Chondrocyte (in vitro differentiated cells): ENCODE measurements around the gene NHERF2. TPM values are rescaled to one million over a fixed set of nuclear protein-coding genes. Genes with fewer than 3 reads are reported as not detected.

Source experiments
- DNase-seq: peaks from one replicate; pipeline ENCODE4 v3.0.0; 2021; ENCODE audit warnings: mixed read lengths, low spot score
- H3K27ac Mint-ChIP-seq: one replicate; pipeline ENCODE4 v1.8.0; 2021; ENCODE audit warnings: mild to moderate bottlenecking, moderate library complexity, mixed read lengths; ENCODE audit not compliant: unreplicated experiment
- H3K27me3 Mint-ChIP-seq: 2 replicates; pipeline ENCODE4 v1.8.0; 2021; ENCODE audit warnings: low read depth, mixed read lengths
- H3K36me3 Mint-ChIP-seq: 2 replicates; pipeline ENCODE4 v1.8.0; 2021; ENCODE audit warnings: low read depth, mixed read lengths
- H3K4me1 Mint-ChIP-seq: 2 replicates; pipeline ENCODE4 v1.8.0; 2021; ENCODE audit warnings: low read depth, mild to moderate bottlenecking, mixed read lengths
- H3K4me3 Mint-ChIP-seq: one replicate; pipeline ENCODE4 v1.8.0; 2021; ENCODE audit warnings: mild to moderate bottlenecking, moderate library complexity, mixed read lengths; ENCODE audit not compliant: unreplicated experiment
- H3K9me3 Mint-ChIP-seq: 2 replicates; pipeline ENCODE4 v1.8.0; 2021; ENCODE audit warnings: low read depth, mixed read lengths
- total RNA-seq: library from RNA; stranded (reverse); gene quantifications from 3 replicates; pipeline ENCODE4 v1.2.1, GENCODE V29; 2021
- TF ChIP-seq, protein P1 (sequence below): fragments of 200-600 bp; sonication (generic); IDR thresholded peaks from 2 replicates; pipeline ENCODE4 v1.5.0; 2021; ENCODE audit warnings: antibody characterized with exemption, mild to moderate bottlenecking, moderate library complexity

NHERF2 gene
- total RNA-seq, 1 donor from 2014 or later: 87.0 TPM

GRCh38 chr16:2015117-2015946, 11.4 kb upstream of the NHERF2 start:
- TF ChIP-seq, protein P1, sequence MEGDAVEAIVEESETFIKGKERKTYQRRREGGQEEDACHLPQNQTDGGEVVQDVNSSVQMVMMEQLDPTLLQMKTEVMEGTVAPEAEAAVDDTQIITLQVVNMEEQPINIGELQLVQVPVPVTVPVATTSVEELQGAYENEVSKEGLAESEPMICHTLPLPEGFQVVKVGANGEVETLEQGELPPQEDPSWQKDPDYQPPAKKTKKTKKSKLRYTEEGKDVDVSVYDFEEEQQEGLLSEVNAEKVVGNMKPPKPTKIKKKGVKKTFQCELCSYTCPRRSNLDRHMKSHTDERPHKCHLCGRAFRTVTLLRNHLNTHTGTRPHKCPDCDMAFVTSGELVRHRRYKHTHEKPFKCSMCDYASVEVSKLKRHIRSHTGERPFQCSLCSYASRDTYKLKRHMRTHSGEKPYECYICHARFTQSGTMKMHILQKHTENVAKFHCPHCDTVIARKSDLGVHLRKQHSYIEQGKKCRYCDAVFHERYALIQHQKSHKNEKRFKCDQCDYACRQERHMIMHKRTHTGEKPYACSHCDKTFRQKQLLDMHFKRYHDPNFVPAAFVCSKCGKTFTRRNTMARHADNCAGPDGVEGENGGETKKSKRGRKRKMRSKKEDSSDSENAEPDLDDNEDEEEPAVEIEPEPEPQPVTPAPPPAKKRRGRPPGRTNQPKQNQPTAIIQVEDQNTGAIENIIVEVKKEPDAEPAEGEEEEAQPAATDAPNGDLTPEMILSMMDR: no peak
- Mint-ChIP-seq H3K4me3 (no peak overlapping the region), H3K4me1 (peaks cover 2% of the 10 kb centered on the region), H3K27ac (no peak overlapping the region), H3K27me3 (peaks cover 5% of the 10 kb centered on the region), H3K36me3 (no peaks in the 10 kb centered on the region), H3K9me3 (no peaks in the 10 kb centered on the region)
- DNase-seq: no peak

GRCh38 chr16:2015947-2016208, 10.8 kb upstream of the NHERF2 start:
- no peaks in the 10 kb centered on the region for H3K9me3 Mint-ChIP-seq
- TF ChIP-seq, protein P1: no peak
- H3K27me3 Mint-ChIP-seq: peaks cover 8% of the 10 kb centered on the region

DNA sequence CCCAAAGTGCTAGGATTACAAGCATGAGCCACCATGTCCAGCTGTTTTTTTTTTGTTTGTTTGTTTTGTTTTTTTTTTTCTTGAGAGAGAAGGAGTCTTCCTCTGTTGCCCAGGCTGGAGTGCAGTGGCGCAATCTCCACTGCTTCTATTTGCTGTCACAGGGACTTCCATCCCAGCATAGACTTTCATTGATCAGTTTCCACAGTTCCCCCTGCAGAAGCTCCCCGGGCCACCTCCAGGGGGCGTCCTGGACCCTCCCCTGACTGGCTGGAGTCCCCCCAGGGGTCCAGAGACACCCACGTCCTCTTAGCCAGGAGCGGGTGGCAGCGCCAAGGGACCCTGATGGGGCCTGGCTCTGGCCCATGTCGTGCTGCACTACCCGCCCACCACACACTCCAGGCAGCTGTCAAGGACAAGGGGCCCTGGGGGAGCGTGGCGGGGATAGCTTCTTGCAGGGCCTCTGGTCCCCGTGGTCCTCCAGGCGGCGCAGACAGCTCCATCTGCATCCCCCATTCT, 10.2 kb upstream of the NHERF2 start:
- DNase-seq: no peak
- peaks cover 11% of the 10 kb centered on the region for H3K27me3 Mint-ChIP-seq
- H3K4me1 Mint-ChIP-seq: peaks cover 5% of the 10 kb centered on the region
- no peaks in the 10 kb centered on the region for H3K9me3 Mint-ChIP-seq
- TF ChIP-seq, protein P1: peak; percentile 74
- no peak overlapping the region for H3K27ac Mint-ChIP-seq
- H3K4me3 Mint-ChIP-seq: no peak overlapping the region
- no peaks in the 10 kb centered on the region for H3K36me3 Mint-ChIP-seq

More at GRCh38 chr16:2015947-2016208, 10.8 kb upstream of the NHERF2 start:
- no peaks in the 10 kb centered on the region for H3K36me3 Mint-ChIP-seq
- H3K4me3 Mint-ChIP-seq: no peak overlapping the region
- DNase-seq: no peak
- H3K4me1 Mint-ChIP-seq: peaks cover 4% of the 10 kb centered on the region
- no peak overlapping the region for H3K27ac Mint-ChIP-seq

- H3K4me3 Mint-ChIP-seq: peak within 1 kb of the TSS; percentile 46
- no peaks in the 10 kb centered on the region for H3K9me3 Mint-ChIP-seq
Measured at GRCh38 chr16:2019518-2019920, 7.2 kb upstream of the NHERF2 start, which contains the start of gene NPW. Gene NPW, plus strand, starts transcription at chr16:2019785.

More at GRCh38 chr16:2019518-2019920, 7.2 kb upstream of the NHERF2 start, which contains the start of gene NPW:
- Mint-ChIP-seq H3K36me3 (no peaks in the 10 kb centered on the region), H3K27ac (no peak within 1 kb of the TSS), H3K4me1 (peaks cover 19% of the 10 kb centered on the region), H3K27me3 (peaks cover 13% of the 10 kb centered on the region)
- no peak for DNase-seq
- TF ChIP-seq, protein P1: no peak
